ENCODE data around the gene IFNB1. TPM values are rescaled to one million over a fixed set of nuclear protein-coding genes. Genes with fewer than 3 reads are reported as not detected.

The IFNB1 gene
- total RNA-seq, 6 experiments from 2014 or later, result not detected

- H3K4me3 ChIP-seq, result no peak overlapping the region
- no peak for ATAC-seq
- H3K27me3 ChIP-seq, result no peaks in the 10 kb centered on the region
- intact Hi-C loops (cut with DNase I), result no loop called here
- H3K4me1 ChIP-seq, result no peaks in the 10 kb centered on the region
- H3K9me3 ChIP-seq, result no peaks in the 10 kb centered on the region
- no peaks in the 10 kb centered on the region for H3K36me3 ChIP-seq
- no peak for DNase-seq
- WGBS (ENCODE audit: insufficient coverage, low coverage, low lambda C conversion rate, missing lambda C conversion rate), result 76% methylated on average over 3 of the region's 3 CpGs
- no peak overlapping the region for H3K27ac ChIP-seq
- TF ChIP-seq POLR2A (IDR thresholded peaks at IDR 0.05), result no peak
- no peak for TF ChIP-seq CTCF (IDR thresholded peaks at IDR 0.05)
These were observed 33.9 kb downstream of the IFNB1 start for GRCh38 chr9:21043841-21044240.

- H3K36me3 ChIP-seq, result no peaks in the 10 kb centered on the region
- no peaks in the 10 kb centered on the region for H3K9me3 ChIP-seq
- WGBS (ENCODE audit: insufficient coverage, low coverage, low lambda C conversion rate, missing lambda C conversion rate), result 65% methylated on average over 4 of the region's 4 CpGs
- DNase-seq (no peak), ATAC-seq (no peak)
- no peaks in the 10 kb centered on the region for H3K27me3 ChIP-seq
- intact Hi-C loops (cut with DNase I), result no loop called here
- TF ChIP-seq CTCF (IDR thresholded peaks at IDR 0.05) (no peak), POLR2A (IDR thresholded peaks at IDR 0.05) (no peak)
- no peaks in the 10 kb centered on the region for H3K4me1 ChIP-seq
- no peak overlapping the region for H3K4me3 ChIP-seq
- H3K27ac ChIP-seq, result no peak overlapping the region
These were observed 35.3 kb downstream of the IFNB1 start for GRCh38 chr9:21042466-21042865.

- TF ChIP-seq POLR2A (IDR thresholded peaks at IDR 0.05) (no peak), CTCF (IDR thresholded peaks at IDR 0.05) (no peak)
- Histone ChIP-seq H3K4me3 (no peak overlapping the region), H3K36me3 (no peaks in the 10 kb centered on the region), H3K4me1 (no peaks in the 10 kb centered on the region), H3K27ac (no peak overlapping the region), H3K27me3 (no peaks in the 10 kb centered on the region), H3K9me3 (no peaks in the 10 kb centered on the region)
- intact Hi-C loops (cut with DNase I), result no loop called here
- ATAC-seq (no peak), DNase-seq (no peak)
- 87% methylated on average over 1 of the region's 1 CpG for WGBS (ENCODE audit: insufficient coverage, low coverage, low lambda C conversion rate, missing lambda C conversion rate)
These were observed 38.4 kb downstream of the IFNB1 start for GRCh38 chr9:21039302-21039701.

GRCh38 chr9:21037278-21037677 is 40.5 kb downstream of the IFNB1 start:
- DNase-seq (no peak), ATAC-seq (no peak)
- Histone ChIP-seq H3K36me3 (no peaks in the 10 kb centered on the region), H3K27me3 (no peaks in the 10 kb centered on the region), H3K4me1 (no peaks in the 10 kb centered on the region), H3K9me3 (no peaks in the 10 kb centered on the region), H3K4me3 (no peak overlapping the region), H3K27ac (no peak overlapping the region)
- no peak for TF ChIP-seq POLR2A (IDR thresholded peaks at IDR 0.05)
- no peak for TF ChIP-seq CTCF (IDR thresholded peaks at IDR 0.05)
- intact Hi-C loops (cut with DNase I), result no loop called here
- 85% methylated on average over 2 of the region's 2 CpGs for WGBS (ENCODE audit: insufficient coverage, low coverage, low lambda C conversion rate, missing lambda C conversion rate)

GRCh38 chr9:21031808-21032183 is 45.9 kb downstream of the IFNB1 start:
- peak overlapping the region; percentile 32 to 48 (median 48) for H3K4me3 ChIP-seq
- WGBS (ENCODE audit: insufficient coverage, low coverage, low lambda C conversion rate, missing lambda C conversion rate), result 82% methylated on average over 10 of the region's 22 CpGs
- intact Hi-C loops (cut with DNase I), result no loop called here
- no peak for ATAC-seq
- H3K9me3 ChIP-seq, result no peaks in the 10 kb centered on the region
- H3K36me3 ChIP-seq, result no peaks in the 10 kb centered on the region
- no peaks in the 10 kb centered on the region for H3K4me1 ChIP-seq
- no peaks in the 10 kb centered on the region for H3K27me3 ChIP-seq
- peak in 1 of 3 donors; percentile 57 for DNase-seq
- no peak for TF ChIP-seq CTCF (IDR thresholded peaks at IDR 0.05)
- TF ChIP-seq POLR2A (IDR thresholded peaks at IDR 0.05), result no peak
- H3K27ac ChIP-seq, result peak overlapping the region; percentile 29 to 41 (median 31)

Data from right lobe of liver (tissue), 6 donors.